ENCODE data around the gene IRAK2. TPM values are rescaled to one million over a fixed set of nuclear protein-coding genes. Genes with fewer than 3 reads are reported as not detected.

IRAK2 gene
- polyA plus RNA-seq, 3 donors: 0.78 to 2.0 (median 1.5) TPM

- no peak overlapping the region for H2AFZ ChIP-seq (ENCODE audit: insufficient read depth, low read depth, low read length, poor library complexity, severe bottlenecking)
- H3K4me2 ChIP-seq (replicated peaks; ENCODE audit: extremely low read depth, low read length, poor library complexity, severe bottlenecking): no peak overlapping the region
- no peak for DNase-seq
- no peak overlapping the region for H3K4me3 Mint-ChIP-seq
- peaks cover 56 to 66% of the 10 kb centered on the region in 2 donors for H3K36me3 Mint-ChIP-seq
- peaks cover 5% of the 10 kb centered on the region for H3K79me2 ChIP-seq (ENCODE audit: insufficient read depth, low read length)
- H3K4me1 ChIP-seq (ENCODE audit: control insufficient read depth in 1 of 2, insufficient read depth in 2 of 2, low read length in 2 of 2): peaks cover 18 to 24% of the 10 kb centered on the region in 2 donors
- peaks cover 37 to 59% of the 10 kb centered on the region in 2 donors for H3K36me3 ChIP-seq (replicated peaks in 1 of 2; ENCODE audit: control insufficient read depth in 1 of 2, insufficient read depth in 2 of 2, low read length in 2 of 2)
- no peaks in the 10 kb centered on the region for H3K9me3 ChIP-seq (replicated peaks in 1 of 2; ENCODE audit: control insufficient read depth in 1 of 2, insufficient read depth in 1 of 2, low read length in 2 of 2)
- peak overlapping the region in 3 of 7 donors; percentile 46 to 73 (median 63) for H3K27ac Mint-ChIP-seq
- H3K4me1 Mint-ChIP-seq: peaks cover 27% of the 10 kb centered on the region
- no peaks in the 10 kb centered on the region for H3K9me3 Mint-ChIP-seq
- no peaks in the 10 kb centered on the region for H4K20me1 ChIP-seq (ENCODE audit: insufficient read depth, low read length)
- TF ChIP-seq CTCF (IDR thresholded peaks at IDR 0.05): no peak
- 95% methylated on average over 8 of the region's 12 CpGs for WGBS (ENCODE audit: insufficient coverage)
- no peaks in the 10 kb centered on the region for H3K27me3 ChIP-seq (ENCODE audit: control insufficient read depth in 2 of 2, insufficient read depth in 2 of 2, low read length in 2 of 2)
- H3K9ac ChIP-seq (ENCODE audit: insufficient read depth, low read length, poor library complexity, severe bottlenecking): no peak overlapping the region
- H3K4me3 ChIP-seq (replicated peaks in 1 of 3; ENCODE audit: low read depth in 2 of 3, low read length in 3 of 3): no peak overlapping the region
- H3K27ac ChIP-seq (ENCODE audit: low read depth in 1 of 2, low read length in 2 of 2): peak overlapping the region in 1 of 2 donors; percentile 12
- H3K27me3 Mint-ChIP-seq (ENCODE audit: low read depth in 3 of 3): no peaks in the 10 kb centered on the region
- intact Hi-C loops (cut with micrococcal nuclease): no loop called here
These were observed 123.3 kb downstream of the IRAK2 start for GRCh38 chr3:10287936-10288574.

- H3K27ac Mint-ChIP-seq: peak overlapping the region in 2 of 7 donors; percentile 63 to 73
These were observed 123.8 kb downstream of the IRAK2 start for GRCh38 chr3:10288575-10288960.

More at GRCh38 chr3:10288575-10288960, 123.8 kb downstream of the IRAK2 start:
- H3K27me3 ChIP-seq (ENCODE audit: control insufficient read depth in 2 of 2, insufficient read depth in 2 of 2, low read length in 2 of 2): no peaks in the 10 kb centered on the region
- H3K9me3 ChIP-seq (replicated peaks in 1 of 2; ENCODE audit: control insufficient read depth in 1 of 2, insufficient read depth in 1 of 2, low read length in 2 of 2): no peaks in the 10 kb centered on the region
- Mint-ChIP-seq H3K4me1 (peaks cover 32% of the 10 kb centered on the region), H3K9me3 (no peaks in the 10 kb centered on the region), H3K27me3 (ENCODE audit: low read depth in 3 of 3) (no peaks in the 10 kb centered on the region), H3K4me3 (no peak overlapping the region), H3K36me3 (peaks cover 52 to 61% of the 10 kb centered on the region in 2 donors)
- TF ChIP-seq CTCF (IDR thresholded peaks at IDR 0.05): no peak
- 95% methylated on average over 11 of the region's 11 CpGs for WGBS (ENCODE audit: insufficient coverage)
- peaks cover 23 to 29% of the 10 kb centered on the region in 2 donors for H3K4me1 ChIP-seq (ENCODE audit: control insufficient read depth in 1 of 2, insufficient read depth in 2 of 2, low read length in 2 of 2)
- no peak overlapping the region for H3K9ac ChIP-seq (ENCODE audit: insufficient read depth, low read length, poor library complexity, severe bottlenecking)
- peak overlapping the region in 1 of 2 donors; percentile 12 for H3K27ac ChIP-seq (ENCODE audit: low read depth in 1 of 2, low read length in 2 of 2)
- peaks cover 36 to 54% of the 10 kb centered on the region in 2 donors for H3K36me3 ChIP-seq (replicated peaks in 1 of 2; ENCODE audit: control insufficient read depth in 1 of 2, insufficient read depth in 2 of 2, low read length in 2 of 2)
- no peak for DNase-seq
- no peaks in the 10 kb centered on the region for H4K20me1 ChIP-seq (ENCODE audit: insufficient read depth, low read length)
- H2AFZ ChIP-seq (ENCODE audit: insufficient read depth, low read depth, low read length, poor library complexity, severe bottlenecking): no peak overlapping the region
- H3K4me2 ChIP-seq (replicated peaks; ENCODE audit: extremely low read depth, low read length, poor library complexity, severe bottlenecking): no peak overlapping the region
- intact Hi-C loops (cut with micrococcal nuclease): no loop called here
- H3K4me3 ChIP-seq (replicated peaks in 1 of 3; ENCODE audit: low read depth in 2 of 3, low read length in 3 of 3): no peak overlapping the region
- H3K79me2 ChIP-seq (ENCODE audit: insufficient read depth, low read length): peaks cover 8% of the 10 kb centered on the region

Measured in CD14-positive monocyte (primary cell).